Mesothelial cell of epicardium (in vitro differentiated cells): Measurements from ENCODE around the gene AKNA. TPM values are rescaled to one million over a fixed set of nuclear protein-coding genes. Genes with fewer than 3 reads are reported as not detected.

Experiments
- DNase-seq, 2 experiments: peaks; one replicate each; pipeline ENCODE4 v3.0.0; 2021; ENCODE audit warnings: low spot score in 2 of 2; ENCODE audit not compliant: unreplicated experiment in 2 of 2
- H3K27ac Mint-ChIP-seq: 2 replicates; pipeline ENCODE4 v1.8.0; 2021; ENCODE audit warnings: mixed read lengths
- H3K27me3 Mint-ChIP-seq: 2 replicates; pipeline ENCODE4 v1.8.0; 2021; ENCODE audit warnings: low read depth, mixed read lengths
- H3K36me3 Mint-ChIP-seq: 2 replicates; pipeline ENCODE4 v1.8.0; 2021; ENCODE audit warnings: mixed read lengths
- H3K4me1 Mint-ChIP-seq: 2 replicates; pipeline ENCODE4 v1.8.0; 2021; ENCODE audit warnings: mixed read lengths
- H3K4me3 Mint-ChIP-seq: 2 replicates; pipeline ENCODE4 v1.8.0; 2021; ENCODE audit warnings: mild to moderate bottlenecking, moderate library complexity, mixed read lengths
- H3K9me3 Mint-ChIP-seq: 2 replicates; pipeline ENCODE4 v1.8.0; 2021; ENCODE audit warnings: mixed read lengths
- total RNA-seq: library from RNA; stranded (reverse); gene quantifications from 3 replicates; pipeline ENCODE4 v1.2.1, GENCODE V29; 2021
- TF ChIP-seq, protein P1 (sequence below): fragments of 200-600 bp; sonication (generic); IDR thresholded peaks from one replicate; pipeline ENCODE4 v1.5.0; 2021; ENCODE audit warnings: antibody characterized with exemption; ENCODE audit not compliant: unreplicated experiment

Gene AKNA
- total RNA-seq, 1 donor from 2014 or later: 23.1 TPM

DNA sequence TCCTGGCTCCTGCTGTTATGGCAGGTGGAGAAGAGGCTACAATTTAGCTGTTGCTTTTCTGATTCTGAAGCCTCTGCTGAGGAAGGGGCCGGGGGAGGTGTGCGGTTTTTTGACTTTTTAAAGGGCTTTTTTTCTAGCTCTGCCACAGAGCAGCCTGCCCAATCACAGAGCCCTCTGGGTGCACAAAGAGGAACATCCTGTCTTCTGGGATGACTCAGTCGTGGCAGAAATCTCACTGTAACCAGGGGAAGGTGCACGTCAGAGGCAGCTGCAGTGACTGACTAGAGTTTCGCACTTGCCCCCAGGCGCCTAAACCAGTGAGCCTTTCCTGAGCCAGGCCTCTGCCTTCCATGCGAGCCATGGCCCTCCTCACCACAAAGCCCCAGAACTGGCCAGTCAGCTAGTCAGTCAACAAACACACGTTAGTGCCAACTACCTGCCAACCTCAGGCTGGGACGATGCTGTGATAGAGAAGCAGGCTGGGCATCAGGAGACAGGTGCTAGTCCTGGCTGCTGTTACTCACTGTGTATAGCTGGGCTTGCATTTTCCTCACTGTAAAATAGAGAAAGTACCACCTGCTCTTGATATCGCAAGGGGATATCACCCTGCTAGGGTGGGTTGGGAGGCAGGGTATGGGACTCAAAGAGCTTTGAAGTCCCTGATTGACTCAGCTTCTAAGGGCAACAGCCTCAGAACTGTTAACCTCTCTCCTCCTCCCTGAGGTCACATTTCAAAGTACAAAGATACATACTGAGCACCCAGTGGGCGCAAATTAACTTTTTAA lies 2.2 kb downstream of the AKNA start:
- no peak for DNase-seq
- Mint-ChIP-seq H3K27me3 (no peaks in the 10 kb centered on the region), H3K4me3 (peak overlapping the region; percentile 87), H3K4me1 (peaks cover 45% of the 10 kb centered on the region), H3K9me3 (no peaks in the 10 kb centered on the region), H3K27ac (no peak overlapping the region), H3K36me3 (no peaks in the 10 kb centered on the region)
- TF ChIP-seq, protein P1, sequence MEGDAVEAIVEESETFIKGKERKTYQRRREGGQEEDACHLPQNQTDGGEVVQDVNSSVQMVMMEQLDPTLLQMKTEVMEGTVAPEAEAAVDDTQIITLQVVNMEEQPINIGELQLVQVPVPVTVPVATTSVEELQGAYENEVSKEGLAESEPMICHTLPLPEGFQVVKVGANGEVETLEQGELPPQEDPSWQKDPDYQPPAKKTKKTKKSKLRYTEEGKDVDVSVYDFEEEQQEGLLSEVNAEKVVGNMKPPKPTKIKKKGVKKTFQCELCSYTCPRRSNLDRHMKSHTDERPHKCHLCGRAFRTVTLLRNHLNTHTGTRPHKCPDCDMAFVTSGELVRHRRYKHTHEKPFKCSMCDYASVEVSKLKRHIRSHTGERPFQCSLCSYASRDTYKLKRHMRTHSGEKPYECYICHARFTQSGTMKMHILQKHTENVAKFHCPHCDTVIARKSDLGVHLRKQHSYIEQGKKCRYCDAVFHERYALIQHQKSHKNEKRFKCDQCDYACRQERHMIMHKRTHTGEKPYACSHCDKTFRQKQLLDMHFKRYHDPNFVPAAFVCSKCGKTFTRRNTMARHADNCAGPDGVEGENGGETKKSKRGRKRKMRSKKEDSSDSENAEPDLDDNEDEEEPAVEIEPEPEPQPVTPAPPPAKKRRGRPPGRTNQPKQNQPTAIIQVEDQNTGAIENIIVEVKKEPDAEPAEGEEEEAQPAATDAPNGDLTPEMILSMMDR: no peak

DNA sequence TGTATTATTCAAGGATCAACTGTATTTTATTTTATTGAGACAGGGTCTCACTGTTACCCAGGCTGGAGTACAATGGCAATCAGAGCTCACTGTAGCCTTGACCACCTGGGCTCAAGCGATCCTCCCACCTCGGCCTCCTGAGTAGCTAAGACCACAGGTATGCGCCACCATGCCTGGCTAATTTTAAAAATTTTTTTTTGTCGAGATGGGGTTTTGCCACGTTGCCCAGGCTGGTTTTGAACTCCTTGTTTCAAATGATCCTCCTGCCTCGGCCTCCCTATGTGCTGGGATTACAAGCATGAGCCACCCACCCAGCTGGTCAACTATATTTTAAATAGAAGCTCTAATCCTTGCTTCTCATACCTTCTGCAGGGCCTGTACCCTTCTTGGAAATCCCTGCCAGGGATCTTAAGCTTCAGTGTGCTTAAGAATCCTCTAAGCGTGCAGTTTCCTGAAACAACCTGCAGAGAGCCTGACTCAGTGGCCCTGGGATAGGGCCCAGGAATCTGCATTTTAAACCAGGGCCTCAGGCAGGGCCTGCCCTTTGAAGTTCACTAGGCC lies 2.9 kb downstream of the AKNA start:
- Mint-ChIP-seq H3K4me1 (peaks cover 40% of the 10 kb centered on the region), H3K9me3 (no peaks in the 10 kb centered on the region), H3K4me3 (no peak overlapping the region), H3K36me3 (peaks cover 3% of the 10 kb centered on the region), H3K27ac (peak overlapping the region; percentile 25), H3K27me3 (no peaks in the 10 kb centered on the region)
- no peak for DNase-seq
- TF ChIP-seq, protein P1: no peak

DNA sequence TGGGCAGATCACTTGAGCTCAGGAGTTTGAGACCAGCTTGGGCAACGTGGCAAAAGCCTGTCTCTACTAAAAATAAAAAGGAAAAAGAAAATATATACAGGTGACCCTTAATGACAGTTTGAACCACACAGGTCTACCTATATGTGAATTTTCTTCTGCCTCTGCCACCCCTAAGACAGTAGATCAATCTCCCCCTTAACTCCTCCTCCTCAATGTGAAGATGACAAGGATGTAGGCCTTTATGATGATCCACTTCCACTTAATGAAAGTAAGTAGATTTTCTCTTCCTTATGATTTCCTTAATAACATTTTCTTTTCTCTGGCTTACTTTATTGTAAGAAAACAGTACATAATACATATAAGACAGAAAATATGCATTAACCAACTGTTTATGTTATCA lies 3.4 kb downstream of the AKNA start:
- H3K4me3 Mint-ChIP-seq: no peak overlapping the region
- H3K4me1 Mint-ChIP-seq: peaks cover 40% of the 10 kb centered on the region
- peaks cover 5% of the 10 kb centered on the region for H3K36me3 Mint-ChIP-seq

DNA sequence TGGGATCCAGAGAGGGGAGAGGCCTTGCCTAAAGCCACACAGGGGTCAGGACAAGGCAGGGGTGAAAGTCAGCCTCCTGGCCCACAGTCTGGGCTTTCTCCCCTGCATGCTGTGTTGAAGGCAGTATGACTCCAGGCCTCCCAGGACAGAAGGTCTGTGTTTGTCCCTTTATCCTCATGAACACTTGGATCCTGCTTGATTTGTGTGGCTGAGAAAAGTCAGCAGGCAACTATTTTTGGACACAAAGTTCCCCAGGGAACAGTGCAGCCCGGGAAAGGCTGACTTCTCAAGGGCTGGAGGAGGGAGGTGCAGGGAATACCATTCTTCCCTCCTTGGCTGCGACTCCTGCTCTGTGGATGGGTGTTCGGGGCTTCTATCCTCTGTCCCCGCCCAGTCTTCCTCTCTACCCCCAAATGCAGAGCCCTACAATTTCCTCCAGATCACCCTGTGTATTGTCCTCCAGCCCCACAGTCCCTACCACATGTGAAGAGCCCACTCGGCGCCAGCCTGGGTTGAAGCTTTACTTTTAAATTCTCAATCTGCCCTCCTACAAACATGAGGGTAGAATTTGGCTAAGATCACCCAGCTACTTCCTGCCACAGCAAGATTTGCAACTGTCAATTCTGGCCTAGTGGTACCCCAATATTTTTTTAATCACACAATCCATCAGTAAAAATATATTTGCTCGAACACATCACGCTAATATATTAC lies 4.1 kb downstream of the AKNA start:
- Mint-ChIP-seq H3K4me3 (no peak overlapping the region), H3K27me3 (no peaks in the 10 kb centered on the region), H3K4me1 (peaks cover 36% of the 10 kb centered on the region), H3K27ac (peak overlapping the region; percentile 31), H3K36me3 (peaks cover 5% of the 10 kb centered on the region), H3K9me3 (no peaks in the 10 kb centered on the region)
- DNase-seq: no peak
- TF ChIP-seq, protein P1: no peak

More for the DNA sequence above, 3.4 kb downstream of the AKNA start:
- TF ChIP-seq, protein P1: no peak
- DNase-seq: no peak
- no peak overlapping the region for H3K27ac Mint-ChIP-seq
- no peaks in the 10 kb centered on the region for H3K9me3 Mint-ChIP-seq
- no peaks in the 10 kb centered on the region for H3K27me3 Mint-ChIP-seq

DNA sequence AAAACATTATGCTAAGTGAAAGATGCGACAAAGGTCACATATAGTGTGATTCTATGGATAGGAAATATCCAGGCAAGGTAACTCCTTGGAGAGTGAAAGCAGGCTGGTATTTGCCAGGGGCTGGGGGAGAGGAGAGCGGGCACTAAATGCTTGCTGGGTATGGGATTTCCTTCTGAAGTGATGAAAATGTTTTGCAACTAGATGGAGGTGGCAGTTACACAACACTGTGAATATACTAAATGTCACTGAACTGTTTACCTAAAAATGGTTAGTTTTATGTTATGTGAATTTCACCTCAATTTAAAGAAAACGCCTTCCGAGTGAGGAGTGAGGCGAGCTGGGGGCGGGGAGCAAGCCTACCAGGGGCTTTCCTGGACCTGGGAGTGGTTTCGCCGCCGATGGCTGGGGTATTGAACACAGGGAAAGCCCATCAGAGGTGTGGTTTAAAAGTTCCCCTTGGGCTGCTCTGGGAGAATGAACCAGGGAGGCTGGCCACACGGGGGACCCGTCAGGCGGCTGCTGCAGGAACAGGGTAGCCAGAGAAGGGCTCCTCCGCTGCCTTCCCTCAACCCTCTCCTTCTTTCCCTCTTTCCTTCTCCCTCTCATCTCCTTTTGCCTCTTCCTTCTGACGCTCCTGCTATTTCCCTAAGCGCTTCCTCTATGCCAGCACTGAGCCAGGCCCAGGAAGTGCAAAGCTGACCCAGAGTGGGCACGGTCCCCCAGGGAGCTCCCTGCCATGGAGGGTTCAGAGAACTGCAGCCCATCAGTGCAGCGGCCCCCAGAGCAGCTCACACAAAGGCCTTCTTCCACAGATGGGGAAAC lies 4.9 kb downstream of the AKNA start:
- Mint-ChIP-seq H3K9me3 (no peaks in the 10 kb centered on the region), H3K36me3 (peaks cover 9% of the 10 kb centered on the region), H3K27me3 (no peaks in the 10 kb centered on the region), H3K4me1 (peaks cover 29% of the 10 kb centered on the region), H3K27ac (peak overlapping the region; percentile 30), H3K4me3 (no peak overlapping the region)
- TF ChIP-seq, protein P1: no peak
- DNase-seq: no peak
